Esophagus (tissue), 2 donors: Measurements from ENCODE around the gene EWSR1. TPM values are rescaled to one million over a fixed set of nuclear protein-coding genes. Genes with fewer than 3 reads are reported as not detected.

Experiments
- H3K27ac ChIP-seq, 2 donors: one replicate each; pipeline ENCODE4 v1.5.1; 2013; ENCODE audit warnings: low read depth in 2 of 2, mild to moderate bottlenecking in 2 of 2, inconsistent platforms in 1 of 2, low read length in 1 of 2, moderate library complexity in 1 of 2
- H3K27me3 ChIP-seq, 2 donors: one replicate each; pipeline ENCODE4 v1.6.1; 2013; ENCODE audit warnings: low read length in 2 of 2, control low read depth in 1 of 2, mild to moderate bottlenecking in 1 of 2; ENCODE audit not compliant: insufficient read depth in 2 of 2, control insufficient read depth in 1 of 2
- H3K36me3 ChIP-seq, 2 donors: one replicate each; pipeline ENCODE4 v1.6.1; 2013; ENCODE audit warnings: low read length in 1 of 2; ENCODE audit not compliant: control insufficient read depth in 2 of 2, insufficient read depth in 2 of 2
- H3K4me1 ChIP-seq, 2 donors: one replicate each; pipeline ENCODE4 v1.6.1; 2013; ENCODE audit warnings: low read length in 1 of 2; ENCODE audit not compliant: control insufficient read depth in 2 of 2, insufficient read depth in 2 of 2
- H3K4me3 ChIP-seq, 2 donors: one replicate each; pipeline ENCODE4 v1.5.1; 2013; ENCODE audit warnings: low read length in 2 of 2, mild to moderate bottlenecking in 2 of 2, low read depth in 1 of 2, moderate library complexity in 1 of 2
- H3K9me3 ChIP-seq, 2 donors: one replicate each; pipeline ENCODE4 v1.6.1; 2013; ENCODE audit warnings: mild to moderate bottlenecking in 2 of 2, low read depth in 1 of 2, low read length in 1 of 2, moderate library complexity in 1 of 2; ENCODE audit not compliant: control insufficient read depth in 2 of 2, insufficient read depth in 1 of 2
- WGBS, 2 donors: extraction: QIAGEN DNeasy Blood & Tissue Kit; methylation state at CpG; one replicate each; pipeline ENCODE4 v1.1.7; 2013; 5-methylcytosine and 5-hydroxymethylcytosine counted together
- polyA plus RNA-seq, 2 donors: library from polyadenylated mRNA; stranded (reverse); fragments of 200-250 nt; gene quantifications; one replicate each; pipeline ENCODE4 v1.2.3, GENCODE V29; 2013
- donor health status: healthy with polysubstance abuse.
- donor health status: Bipolar disorder and iron deficiency.

EWSR1 gene
- polyA plus RNA-seq, 2 donors: 103 to 138 TPM

- Histone ChIP-seq H3K36me3 (peaks cover 5 to 28% of the 10 kb centered on the region in 2 donors), H3K27ac (peak overlapping the region in 1 of 2 donors; percentile 2), H3K4me3 (no peak overlapping the region), H3K27me3 (no peaks in the 10 kb centered on the region), H3K9me3 (no peaks in the 10 kb centered on the region), H3K4me1 (peaks cover 0 to 4% of the 10 kb centered on the region in 2 donors)
- WGBS, 2 donors: 24 to 46% methylated on average over 2 of the region's 2 CpGs
These were observed 34.3 kb downstream of the EWSR1 start for GRCh38 chr22:29302402-29302680.

GRCh38 chr22:29302681-29303465 is 34.8 kb downstream of the EWSR1 start:
- H3K27me3 ChIP-seq: no peaks in the 10 kb centered on the region
- H3K9me3 ChIP-seq: no peaks in the 10 kb centered on the region
- H3K27ac ChIP-seq: no peak overlapping the region
- no peak overlapping the region for H3K4me3 ChIP-seq
- H3K4me1 ChIP-seq: peaks cover under 1 to 5% of the 10 kb centered on the region in 2 donors
- H3K36me3 ChIP-seq: peaks cover 2 to 24% of the 10 kb centered on the region in 2 donors
- 35 to 41% methylated on average over 13 of the region's 13 CpGs for WGBS, 2 donors

- Histone ChIP-seq H3K4me1 (peaks cover 16 to 26% of the 10 kb centered on the region in 2 donors), H3K27me3 (no peaks in the 10 kb centered on the region)
- 48 to 49% methylated on average over 7 of the region's 7 CpGs for WGBS, 2 donors
These were observed 37.7 kb downstream of the EWSR1 start for GRCh38 chr22:29305836-29306174.

GRCh38 chr22:29306175-29306834 is 38.2 kb downstream of the EWSR1 start, which contains the start of gene GAS2L1:
GAS2L1 (plus strand) TSS chr22:29306650; CDS start chr22:29308106, 1,456 bp downstream.
- Histone ChIP-seq H3K27ac (peak within 1 kb of the TSS; percentile 75 to 86), H3K4me3 (peak within 1 kb of the TSS; percentile 74 to 78), H3K9me3 (no peaks in the 10 kb centered on the region), H3K27me3 (no peaks in the 10 kb centered on the region), H3K4me1 (peaks cover 18 to 30% of the 10 kb centered on the region in 2 donors), H3K36me3 (no peaks in the 10 kb centered on the region)
- WGBS, 2 donors: 1% methylated on average over 38 to 40 of the region's 40 CpGs

More at GRCh38 chr22:29305836-29306174, 37.7 kb downstream of the EWSR1 start:
- no peak overlapping the region for H3K4me3 ChIP-seq
- no peaks in the 10 kb centered on the region for H3K9me3 ChIP-seq
- peaks cover 0 to 5% of the 10 kb centered on the region in 2 donors for H3K36me3 ChIP-seq
- peak overlapping the region in 1 of 2 donors; percentile 60 for H3K27ac ChIP-seq

GRCh38 chr22:29306835-29307595 is 38.9 kb downstream of the EWSR1 start:
- H3K4me1 ChIP-seq: peaks cover 20 to 34% of the 10 kb centered on the region in 2 donors
- WGBS, 2 donors: 4 to 8% methylated on average over 80 to 83 of the region's 83 CpGs
- H3K27me3 ChIP-seq: no peaks in the 10 kb centered on the region
- H3K4me3 ChIP-seq: peak overlapping the region; percentile 74 to 78
- H3K36me3 ChIP-seq: no peaks in the 10 kb centered on the region
- peak overlapping the region; percentile 75 to 86 for H3K27ac ChIP-seq
- H3K9me3 ChIP-seq: no peaks in the 10 kb centered on the region

GRCh38 chr22:29307596-29308147 is 39.6 kb downstream of the EWSR1 start:
- Histone ChIP-seq H3K27ac (peak overlapping the region; percentile 75 to 86), H3K4me3 (peak overlapping the region; percentile 74 to 78), H3K36me3 (no peaks in the 10 kb centered on the region), H3K9me3 (no peaks in the 10 kb centered on the region), H3K4me1 (peaks cover 20 to 31% of the 10 kb centered on the region in 2 donors), H3K27me3 (no peaks in the 10 kb centered on the region)
- 48 to 57% methylated on average over 20 of the region's 20 CpGs for WGBS, 2 donors

GRCh38 chr22:29308148-29308790 is 40.2 kb downstream of the EWSR1 start:
- peak overlapping the region; percentile 74 to 78 for H3K4me3 ChIP-seq
- peak overlapping the region; percentile 75 to 86 for H3K27ac ChIP-seq
- no peaks in the 10 kb centered on the region for H3K9me3 ChIP-seq
- H3K4me1 ChIP-seq: peaks cover 20 to 34% of the 10 kb centered on the region in 2 donors
- no peaks in the 10 kb centered on the region for H3K27me3 ChIP-seq
- WGBS, 2 donors: 44 to 55% methylated on average over 48 to 50 of the region's 50 CpGs
- no peaks in the 10 kb centered on the region for H3K36me3 ChIP-seq

- 25 to 36% methylated on average over 13 of the region's 13 CpGs for WGBS, 2 donors
- no peaks in the 10 kb centered on the region for H3K36me3 ChIP-seq
- H3K27me3 ChIP-seq: peaks cover 0 to 4% of the 10 kb centered on the region in 2 donors
- H3K4me1 ChIP-seq: peaks cover 23 to 40% of the 10 kb centered on the region in 2 donors
- peak overlapping the region; percentile 75 to 86 for H3K27ac ChIP-seq
- H3K4me3 ChIP-seq: peak overlapping the region in 1 of 2 donors; percentile 78
- H3K9me3 ChIP-seq: no peaks in the 10 kb centered on the region
These were observed 40.8 kb downstream of the EWSR1 start for GRCh38 chr22:29308791-29309262.
